ENCODE data around the gene RHEB.

Gene RHEB

GRCh38 chr7:151444632-151445031, 75.1 kb downstream of the RHEB start:
- DNase-seq: no peak

GRCh38 chr7:151442776-151443496, 76.8 kb downstream of the RHEB start:
- DNase-seq: no peak

GRCh38 chr7:151440799-151441445, 78.8 kb downstream of the RHEB start:
- DNase-seq: no peak

- peak in 1 of 2 experiments; percentile 60 for DNase-seq
Observed at GRCh38 chr7:151439855-151440798, 79.6 kb downstream of the RHEB start, which contains the start of gene CRYGN. TSS of gene CRYGN (minus strand) at chr7:151440141. CDS start at chr7:151439917, 224 bp downstream.

- no peak for DNase-seq
Observed at GRCh38 chr7:151438864-151439601, 80.7 kb downstream of the RHEB start.

- no peak for DNase-seq
Observed at GRCh38 chr7:151437866-151438516, 81.7 kb downstream of the RHEB start.

GRCh38 chr7:151437159-151437553, 82.5 kb downstream of the RHEB start:
- no peak for DNase-seq

GRCh38 chr7:151436446-151437158, 83.1 kb downstream of the RHEB start:
- no peak for DNase-seq

GRCh38 chr7:151435971-151436370, 83.7 kb downstream of the RHEB start:
- DNase-seq: no peak

GRCh38 chr7:151435103-151435916, 84.4 kb downstream of the RHEB start:
- DNase-seq: no peak

GRCh38 chr7:151434549-151434948, 85.1 kb downstream of the RHEB start:
- DNase-seq: no peak

GRCh38 chr7:151433721-151434400, 85.8 kb downstream of the RHEB start:
- DNase-seq: no peak

- DNase-seq: no peak
Observed at GRCh38 chr7:151432658-151433521, 86.8 kb downstream of the RHEB start.

GRCh38 chr7:151431768-151432311, 87.9 kb downstream of the RHEB start:
- no peak for DNase-seq

- no peak for DNase-seq
Observed at GRCh38 chr7:151431281-151431767, 88.4 kb downstream of the RHEB start.

- DNase-seq: no peak
Observed at GRCh38 chr7:151430391-151431205, 89.1 kb downstream of the RHEB start.

- DNase-seq: peak in 1 of 2 experiments; percentile 66
Observed at GRCh38 chr7:151429560-151430331, 89.9 kb downstream of the RHEB start.
